Measurements from ENCODE around the gene KCNH6.
A peak's percentile ranks its signal among the peaks of the same experiment; 100 is the strongest.

The KCNH6 gene

GRCh38 chr17:63511331-63511730, 11.8 kb upstream of the KCNH6 start:
- no peak for DNase-seq

DNA sequence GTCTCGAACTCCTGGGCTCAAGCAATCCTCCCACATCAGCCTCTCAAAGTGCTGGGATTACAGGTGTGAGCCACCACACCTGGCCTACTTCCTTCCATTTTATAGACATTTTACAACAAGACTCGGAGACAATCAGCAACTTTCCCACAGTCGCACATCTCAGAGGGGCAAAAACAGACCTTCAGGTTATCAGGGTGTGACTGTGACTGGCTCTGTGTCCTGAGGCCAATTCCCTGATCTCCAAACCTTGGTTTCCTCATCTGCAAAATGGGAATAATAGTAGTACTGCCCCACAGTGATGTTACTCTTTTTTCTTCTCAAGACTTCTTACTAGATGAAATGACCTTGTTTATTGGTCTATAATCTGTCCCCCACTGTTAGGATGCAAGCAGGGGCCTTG, 10.8 kb upstream of the KCNH6 start:
- DNase-seq = no peak

- no peak for DNase-seq
These were observed 10.1 kb upstream of the KCNH6 start for GRCh38 chr17:63512896-63513644.

GRCh38 chr17:63514477-63514876, 8.7 kb upstream of the KCNH6 start:
- DNase-seq = no peak

DNA sequence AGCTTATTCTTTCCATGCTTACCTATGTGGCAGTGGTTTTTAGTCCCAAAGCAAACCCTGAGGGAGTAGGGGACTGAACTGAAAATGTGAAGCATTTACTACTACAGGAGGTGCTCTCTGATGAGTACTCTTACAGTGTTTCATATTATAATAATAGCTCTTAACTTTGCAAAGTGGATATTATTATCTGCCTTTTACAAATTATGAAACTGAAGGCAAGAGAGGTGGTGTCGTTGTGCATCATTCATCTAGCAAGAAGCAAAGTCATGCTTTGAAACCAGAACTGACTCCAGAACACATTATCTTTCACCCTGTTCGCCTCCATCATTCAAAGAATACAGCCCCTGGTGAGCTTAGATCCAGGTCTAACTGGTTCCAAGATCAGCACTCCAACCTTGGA, 8.2 kb upstream of the KCNH6 start:
- DNase-seq = no peak

GRCh38 chr17:63515426-63515825, 7.7 kb upstream of the KCNH6 start:
- DNase-seq = no peak

DNA sequence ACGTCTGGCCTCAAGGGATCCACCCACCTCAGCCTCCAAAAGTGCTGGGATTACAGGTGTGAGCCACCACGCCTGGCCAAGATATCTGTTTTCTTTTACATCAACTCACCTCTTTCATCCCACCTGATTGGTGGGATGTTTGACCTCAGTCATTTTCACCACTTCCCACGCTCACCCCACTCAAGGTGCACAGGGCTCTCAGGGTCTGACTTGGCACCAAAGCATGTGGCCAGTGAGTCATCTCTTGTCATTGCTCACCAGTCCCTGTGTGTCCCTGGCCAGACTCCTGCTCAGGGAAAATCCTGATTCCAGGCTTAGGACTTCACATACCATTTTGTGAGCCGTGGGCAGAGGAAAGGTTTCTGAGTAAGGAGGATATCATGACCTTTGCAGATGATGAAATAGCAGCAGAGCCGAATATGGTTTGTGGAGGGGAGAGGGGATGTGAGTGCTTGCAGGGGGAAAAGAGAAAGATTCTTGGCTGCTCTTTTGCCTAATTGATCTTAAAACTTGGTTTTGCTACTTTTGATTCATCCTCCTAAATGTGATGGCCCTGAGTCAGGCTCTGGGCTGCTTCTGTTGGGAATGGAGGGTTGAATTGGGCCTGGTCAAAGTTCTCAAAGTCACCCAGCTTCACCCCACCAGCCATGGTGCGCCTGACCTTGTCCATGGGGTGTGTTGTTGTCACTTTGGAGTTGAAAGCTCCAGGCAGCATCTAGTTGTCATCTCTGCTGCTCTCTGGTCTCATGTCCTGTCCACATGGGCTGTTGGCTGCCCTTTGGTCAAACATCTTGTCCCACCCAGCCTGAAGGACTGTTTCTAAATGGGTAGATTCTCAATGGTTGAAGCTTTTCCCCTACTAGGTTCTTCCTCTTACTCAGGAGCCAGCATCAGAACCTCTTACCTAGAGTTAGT, 6.0 kb upstream of the KCNH6 start:
- peak; percentile 31 for DNase-seq

- DNase-seq = no peak
These were observed 5.2 kb upstream of the KCNH6 start for GRCh38 chr17:63517825-63518534.

DNA sequence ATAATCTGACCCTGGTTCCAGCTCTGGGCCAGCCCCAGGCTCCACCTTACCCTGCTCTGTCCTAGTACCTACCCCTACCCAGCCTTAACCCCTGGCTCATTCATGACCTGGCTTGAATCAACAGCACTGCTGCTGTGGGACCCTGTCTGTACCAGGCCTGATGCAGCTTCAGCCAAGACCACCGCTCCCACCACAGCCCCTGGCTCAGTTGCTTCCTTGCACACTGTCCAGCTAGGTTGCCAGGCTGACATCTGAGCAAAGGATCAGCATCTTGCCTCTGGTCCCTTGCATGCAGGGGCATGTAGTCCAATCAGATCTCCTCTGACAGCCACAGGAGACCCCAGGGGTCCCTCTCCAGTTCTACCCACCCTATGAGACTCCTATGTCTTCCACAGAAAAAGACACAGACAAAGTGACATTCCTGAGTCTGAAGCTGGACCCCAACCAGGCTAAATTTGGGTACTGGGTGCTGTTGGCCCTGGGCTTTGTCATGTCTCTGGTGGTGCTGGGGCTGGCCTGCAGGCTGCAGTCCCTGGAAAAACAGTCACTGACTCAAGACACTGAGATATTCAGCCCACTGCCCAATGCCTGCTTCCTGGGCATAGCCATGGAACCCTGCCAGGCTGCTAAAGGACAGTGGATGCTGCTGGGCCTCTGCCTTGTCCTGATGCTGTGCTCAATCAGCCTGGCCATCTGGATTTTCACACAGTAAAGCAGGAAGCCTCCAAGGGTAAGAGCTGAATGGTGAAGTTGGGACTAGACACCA, 3.9 kb upstream of the KCNH6 start:
- no peak for DNase-seq

- no peak for DNase-seq
These were observed 2.9 kb upstream of the KCNH6 start for GRCh38 chr17:63519972-63520882.

GRCh38 chr17:63524051-63524450, 893 bp downstream of the KCNH6 start:
- DNase-seq = no peak

DNA sequence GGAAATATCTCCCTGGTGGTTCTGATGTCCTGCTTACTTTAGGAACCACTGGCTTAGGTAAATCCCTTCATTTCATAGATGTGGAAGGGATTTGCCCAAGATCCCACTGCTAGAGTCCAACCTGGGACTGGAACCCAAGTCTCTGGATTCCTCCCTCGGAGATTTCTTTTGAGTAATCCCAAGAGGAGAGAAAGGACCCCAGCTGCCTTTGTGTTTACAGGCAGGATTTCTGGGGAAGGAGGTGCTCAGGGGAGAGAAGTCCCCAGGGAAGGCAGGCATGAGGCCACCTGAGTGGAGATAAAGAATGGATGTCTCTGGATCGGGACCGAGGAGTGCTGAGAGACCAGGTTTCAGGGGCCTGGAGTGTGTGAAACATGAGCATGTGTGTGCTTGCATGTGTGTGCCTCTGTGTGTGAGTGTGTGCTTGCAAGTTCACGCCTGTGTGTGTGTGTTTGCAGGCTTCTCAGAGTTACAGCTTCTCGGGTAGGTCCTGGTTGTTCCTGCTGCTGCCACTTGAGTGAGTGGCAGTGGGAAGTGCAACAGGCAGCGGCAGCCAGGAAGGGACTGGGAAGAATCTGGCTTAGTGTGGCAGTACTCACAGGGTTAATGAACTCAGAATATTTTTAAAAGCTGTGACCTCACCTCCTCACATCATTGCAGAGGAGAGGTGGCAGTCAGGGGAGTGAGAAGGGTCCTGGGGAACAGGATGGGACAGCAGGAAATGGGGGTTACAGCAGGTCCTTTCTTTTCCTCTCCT, 2.2 kb downstream of the KCNH6 start:
- no peak for DNase-seq

DNA sequence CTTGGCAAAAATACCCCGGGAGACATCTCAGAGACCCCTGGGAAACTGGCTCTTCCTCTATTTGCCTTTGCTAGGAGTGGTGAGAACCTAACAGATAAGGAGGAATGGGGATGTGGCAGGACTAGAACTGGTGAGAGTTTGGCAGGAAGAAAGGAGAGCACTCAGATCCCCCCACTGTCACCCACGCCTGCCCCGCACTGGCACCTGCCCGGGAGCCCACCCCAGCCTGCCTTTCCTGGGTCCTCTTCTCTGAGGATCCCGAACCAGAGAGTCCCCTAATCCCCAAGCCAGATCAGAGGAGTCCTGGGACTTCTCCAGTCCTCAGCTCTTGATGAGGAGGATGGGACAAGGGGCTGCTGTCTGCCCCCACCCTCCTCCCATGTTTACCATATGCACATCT, 3.7 kb downstream of the KCNH6 start:
- DNase-seq = no peak

GRCh38 chr17:63528183-63528582, 5.0 kb downstream of the KCNH6 start:
- DNase-seq = no peak

DNA sequence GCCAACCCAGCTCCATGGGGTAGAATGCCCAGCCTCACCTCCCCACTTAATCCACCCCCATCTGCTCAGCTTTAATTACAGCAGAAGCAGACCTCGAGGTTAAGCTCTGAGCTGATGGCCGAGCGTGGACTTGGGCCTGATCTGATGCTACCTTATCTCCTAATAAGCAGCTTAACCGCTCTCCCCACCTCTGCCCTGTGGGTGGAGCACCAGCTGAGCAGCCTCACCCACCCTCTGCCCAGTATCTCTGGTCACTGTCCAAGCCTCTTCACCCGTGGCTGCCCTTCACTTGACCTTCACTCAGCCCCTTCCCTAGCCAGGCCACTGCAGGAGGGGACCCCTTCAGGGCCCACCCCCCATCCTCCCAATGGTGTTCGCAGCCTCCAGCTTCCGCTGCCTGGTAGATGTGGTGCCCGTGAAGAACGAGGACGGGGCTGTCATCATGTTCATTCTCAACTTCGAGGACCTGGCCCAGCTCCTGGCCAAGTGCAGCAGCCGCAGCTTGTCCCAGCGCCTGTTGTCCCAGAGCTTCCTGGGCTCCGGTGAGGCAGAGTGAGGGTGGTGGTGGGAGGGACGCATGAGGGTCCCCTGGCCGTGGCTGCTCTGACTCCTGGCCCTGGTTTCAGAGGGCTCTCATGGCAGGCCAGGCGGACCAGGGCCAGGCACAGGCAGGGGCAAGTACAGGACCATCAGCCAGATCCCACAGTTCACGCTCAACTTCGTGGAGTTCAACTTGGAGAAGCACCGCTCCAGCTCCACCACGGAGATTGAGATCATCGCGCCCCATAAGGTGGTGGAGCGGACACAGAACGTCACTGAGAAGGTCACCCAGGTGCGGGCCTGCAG, 6.8 kb downstream of the KCNH6 start:
- no peak for DNase-seq

DNA sequence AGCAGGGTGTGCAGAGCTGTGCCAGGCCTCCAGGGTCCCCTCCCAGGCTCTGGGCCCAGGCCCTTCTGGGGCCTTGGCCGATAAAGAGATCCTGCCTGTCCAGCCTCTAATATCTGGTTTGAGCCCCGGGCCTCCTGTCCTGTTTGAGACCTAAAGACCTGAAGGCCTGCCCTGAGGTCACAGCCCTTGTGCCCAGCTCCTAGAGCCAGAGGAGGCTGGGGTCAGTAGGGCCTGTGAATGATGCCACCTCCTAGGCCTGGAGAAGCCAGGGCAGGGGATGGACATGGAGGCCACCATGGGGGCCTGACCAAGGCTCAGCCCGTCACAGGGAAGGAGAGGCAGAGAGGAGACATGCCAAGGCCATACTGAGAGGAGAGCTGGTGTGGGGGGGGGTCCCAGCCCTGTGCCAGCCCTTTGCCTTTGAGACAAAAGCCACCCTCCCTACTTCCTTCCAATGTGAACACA, 7.4 kb downstream of the KCNH6 start:
- DNase-seq = no peak

DNA sequence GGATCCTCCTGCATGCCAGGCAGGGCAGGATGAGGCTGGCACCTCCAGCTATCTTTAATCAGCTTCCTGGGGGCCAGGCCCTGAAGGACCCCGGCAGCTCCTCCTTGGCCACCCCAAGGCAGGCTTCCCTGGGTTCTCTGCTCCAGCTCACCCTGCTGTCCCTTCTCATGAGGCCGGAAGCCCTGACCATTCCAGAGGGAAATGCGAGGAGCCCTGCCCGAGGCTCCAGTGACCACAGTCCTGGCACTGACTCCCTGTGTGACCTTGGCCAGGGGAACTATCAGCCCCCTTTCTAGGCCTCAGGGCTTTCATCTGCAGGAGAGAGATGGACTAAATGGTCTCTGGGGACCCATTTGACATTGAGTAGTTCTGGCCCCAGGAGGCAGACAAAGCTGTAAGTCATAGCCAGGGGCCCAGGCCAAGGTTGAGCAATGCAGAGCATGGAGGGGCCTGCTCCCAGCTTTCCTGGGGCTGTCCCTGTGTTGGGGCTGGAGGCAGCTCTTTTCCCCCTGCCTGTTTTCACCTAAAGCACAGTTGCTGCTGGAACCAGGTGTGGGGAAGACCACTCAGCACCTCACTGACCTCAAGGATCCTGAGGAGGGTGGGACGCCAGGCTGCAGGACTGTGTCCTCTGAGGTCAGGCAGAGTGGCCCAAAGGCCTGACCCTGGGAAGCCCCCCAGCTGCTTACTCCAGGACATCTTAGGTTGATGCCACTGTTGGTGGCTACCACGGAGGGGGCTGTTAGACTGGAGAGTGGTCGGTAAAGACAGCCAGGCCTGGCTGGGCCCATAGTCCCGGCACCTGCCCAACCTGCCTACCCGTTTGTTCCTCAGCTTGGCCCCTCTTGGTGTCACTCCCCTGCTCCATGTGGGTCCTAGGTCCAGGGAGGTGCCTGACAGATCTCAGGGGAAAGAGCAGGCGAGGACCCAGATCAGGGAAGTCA, 8.1 kb downstream of the KCNH6 start:
- no peak for DNase-seq

GRCh38 chr17:63533433-63534077, 10.4 kb downstream of the KCNH6 start:
- DNase-seq = no peak
